ENCODE measurements around the gene GSTP1.
"Not testable (repeated sequence)": the region's sequence is repeated elsewhere in the genome, so short reads cannot be mapped to it uniquely, and the experiment has no call there.

Gene GSTP1

GRCh38 chr11:67616431-67617242, 33.0 kb downstream of the GSTP1 start:
- no peak for DNase-seq

- DNase-seq: no peak
Observed at GRCh38 chr11:67617243-67617953, 33.8 kb downstream of the GSTP1 start.

GRCh38 chr11:67618901-67619659, 35.5 kb downstream of the GSTP1 start:
- DNase-seq: not testable (repeated sequence)

GRCh38 chr11:67619683-67620618, 36.3 kb downstream of the GSTP1 start:
- DNase-seq: not testable (repeated sequence)

- not testable (repeated sequence) for DNase-seq
Observed at GRCh38 chr11:67620621-67621020, 37.0 kb downstream of the GSTP1 start.

- not testable (repeated sequence) for DNase-seq
Observed at GRCh38 chr11:67621928-67622327, 38.3 kb downstream of the GSTP1 start.

GRCh38 chr11:67622905-67623304, 39.3 kb downstream of the GSTP1 start:
- not testable (repeated sequence) for DNase-seq

GRCh38 chr11:67623795-67624194, 40.2 kb downstream of the GSTP1 start:
- DNase-seq: not testable (repeated sequence)

GRCh38 chr11:67626131-67626833, 42.7 kb downstream of the GSTP1 start:
- DNase-seq: not testable (repeated sequence)

- no peak for DNase-seq
Observed at GRCh38 chr11:67626970-67627369, 43.4 kb downstream of the GSTP1 start.

GRCh38 chr11:67627441-67627811, 43.8 kb downstream of the GSTP1 start:
- no peak for DNase-seq

GRCh38 chr11:67627812-67628624, 44.4 kb downstream of the GSTP1 start:
- no peak for DNase-seq

GRCh38 chr11:67628710-67629385, 45.2 kb downstream of the GSTP1 start:
- no peak for DNase-seq

- DNase-seq: peak; percentile 79 to 83
Observed at GRCh38 chr11:67629386-67630227, 46.0 kb downstream of the GSTP1 start, which contains the start of gene NUDT8. TSS of gene NUDT8 (minus strand) at chr11:67629937. CDS start at chr11:67629911, 26 bp downstream.

GRCh38 chr11:67630228-67630942, 46.8 kb downstream of the GSTP1 start:
- DNase-seq: peak; percentile 90 to 91

- DNase-seq: no peak
Observed at GRCh38 chr11:67630943-67631331, 47.3 kb downstream of the GSTP1 start.

- DNase-seq: no peak
Observed at GRCh38 chr11:67631411-67631810, 47.8 kb downstream of the GSTP1 start.

- no peak for DNase-seq
Observed at GRCh38 chr11:67631853-67632174, 48.2 kb downstream of the GSTP1 start.
